H4 (cell line): Measurements from ENCODE around the gene CARD8. TPM values are rescaled to one million over a fixed set of nuclear protein-coding genes. Genes with fewer than 3 reads are reported as not detected.

ENCODE experiments used
- DNase-seq: peaks from one replicate; pipeline ENCODE4 v3.0.0-alpha.2; 2015; ENCODE audit warnings: low spot score
- total RNA-seq: library from RNA; depleted of rRNA; stranded (reverse); fragments of >200 nt; shearing (Covaris generic); gene quantifications from 2 replicates; pipeline ENCODE4 v1.2.3, GENCODE V29; 2014

Gene CARD8
- total RNA-seq, 1 experiment from 2014 or later, result 18.6 TPM

DNA sequence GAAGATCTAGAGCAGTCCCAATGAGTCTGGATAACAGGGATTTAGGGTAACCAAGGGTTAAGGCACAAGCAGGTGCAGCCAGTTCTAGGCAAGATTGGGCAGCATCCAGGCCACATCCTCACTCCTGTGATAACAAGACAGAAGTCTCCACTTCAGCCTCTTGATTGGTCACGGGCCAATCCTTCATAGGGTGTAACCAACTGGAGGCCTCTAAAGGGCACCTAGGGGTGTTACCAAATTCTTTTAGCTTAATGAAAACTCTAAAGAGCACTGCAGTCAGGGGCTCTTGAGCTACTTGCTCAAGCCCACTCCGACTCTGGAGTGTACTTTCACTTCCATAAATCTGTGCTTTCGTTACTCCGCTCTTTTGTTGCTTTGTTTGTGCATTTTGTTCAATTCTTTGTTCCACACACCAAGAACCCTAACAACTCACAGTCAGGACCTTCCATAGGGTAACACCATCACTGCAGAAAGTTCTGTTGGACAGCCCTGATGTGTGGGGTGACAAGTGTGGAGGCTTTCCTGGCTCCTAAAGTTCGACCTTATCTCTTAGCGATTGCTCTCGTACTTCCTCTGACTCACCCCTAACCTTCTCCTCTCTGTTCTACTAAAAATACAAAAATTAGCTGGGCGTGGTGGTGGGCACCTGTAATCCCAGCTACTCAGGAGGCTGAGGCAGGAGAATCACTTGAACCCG lies 49.2 kb downstream of the CARD8 start:
- DNase-seq, result no peak

DNA sequence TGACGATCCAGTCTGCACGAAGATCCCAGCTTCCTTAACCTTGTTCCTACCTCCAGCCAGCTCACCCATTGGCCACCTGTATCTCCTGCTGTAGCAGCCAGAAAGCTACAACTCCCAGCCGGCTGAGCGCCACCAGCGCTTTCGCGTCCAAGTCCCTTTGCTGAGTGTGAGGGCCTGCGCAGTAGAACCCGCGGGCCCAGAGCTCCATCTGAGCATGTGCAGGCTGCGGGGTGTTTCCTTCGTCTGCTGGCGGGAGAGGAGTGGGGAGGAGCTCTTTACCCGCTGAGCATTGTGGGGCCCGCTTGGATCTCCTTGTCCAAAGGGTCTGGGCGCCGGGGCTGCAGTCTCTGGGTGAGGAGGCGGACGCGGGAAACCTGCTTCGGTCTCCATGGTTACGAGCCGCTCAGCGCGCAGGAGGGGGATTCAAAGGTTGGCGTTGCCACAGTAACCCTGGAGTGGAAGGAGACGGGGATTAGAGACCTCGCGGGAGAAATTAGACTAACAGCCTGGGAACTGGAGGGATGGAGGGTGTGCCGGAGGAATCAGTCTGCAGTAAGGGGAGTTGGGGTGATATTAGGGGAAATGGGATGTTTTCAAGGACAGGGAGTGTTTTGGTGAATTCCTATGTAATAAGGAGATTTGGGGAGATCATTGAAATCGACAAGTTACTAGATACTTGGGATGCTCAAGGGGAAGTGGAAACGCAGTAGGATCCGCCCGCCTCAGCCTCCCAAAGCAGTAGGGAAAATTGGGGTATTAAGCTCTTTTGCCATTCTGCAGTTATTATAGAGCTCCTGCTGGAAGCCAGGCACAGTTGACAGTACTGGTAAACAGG lies 51.7 kb downstream of the CARD8 start:
- DNase-seq, result peak; percentile 99

DNA sequence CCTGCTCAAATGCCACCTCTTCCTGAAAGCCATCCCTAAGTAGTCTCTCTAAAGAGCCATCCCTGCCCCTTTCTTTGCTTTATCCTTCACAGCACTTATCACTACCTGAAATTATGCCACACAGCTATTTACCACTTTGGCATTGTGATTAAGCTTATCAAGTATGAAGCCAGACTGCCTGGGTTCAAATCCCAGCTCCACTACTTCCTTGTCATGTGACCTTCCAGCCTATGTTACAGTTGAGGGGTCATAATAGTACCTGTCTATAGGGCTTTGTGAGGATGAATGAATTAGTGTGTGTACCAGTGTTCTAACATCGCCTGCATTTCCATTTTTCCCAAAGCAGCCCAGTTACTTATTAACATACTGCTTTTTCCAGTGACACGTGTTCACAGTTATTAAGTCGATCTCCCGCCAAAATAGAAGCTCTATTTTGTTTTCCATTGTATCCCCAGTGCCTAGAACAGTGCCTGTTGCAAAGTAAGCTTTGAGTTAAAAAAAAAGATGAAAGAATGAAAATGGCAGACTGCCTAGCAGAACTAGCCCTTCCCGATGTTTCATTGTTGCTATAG lies 52.4 kb downstream of the CARD8 start:
- DNase-seq, result no peak

DNA sequence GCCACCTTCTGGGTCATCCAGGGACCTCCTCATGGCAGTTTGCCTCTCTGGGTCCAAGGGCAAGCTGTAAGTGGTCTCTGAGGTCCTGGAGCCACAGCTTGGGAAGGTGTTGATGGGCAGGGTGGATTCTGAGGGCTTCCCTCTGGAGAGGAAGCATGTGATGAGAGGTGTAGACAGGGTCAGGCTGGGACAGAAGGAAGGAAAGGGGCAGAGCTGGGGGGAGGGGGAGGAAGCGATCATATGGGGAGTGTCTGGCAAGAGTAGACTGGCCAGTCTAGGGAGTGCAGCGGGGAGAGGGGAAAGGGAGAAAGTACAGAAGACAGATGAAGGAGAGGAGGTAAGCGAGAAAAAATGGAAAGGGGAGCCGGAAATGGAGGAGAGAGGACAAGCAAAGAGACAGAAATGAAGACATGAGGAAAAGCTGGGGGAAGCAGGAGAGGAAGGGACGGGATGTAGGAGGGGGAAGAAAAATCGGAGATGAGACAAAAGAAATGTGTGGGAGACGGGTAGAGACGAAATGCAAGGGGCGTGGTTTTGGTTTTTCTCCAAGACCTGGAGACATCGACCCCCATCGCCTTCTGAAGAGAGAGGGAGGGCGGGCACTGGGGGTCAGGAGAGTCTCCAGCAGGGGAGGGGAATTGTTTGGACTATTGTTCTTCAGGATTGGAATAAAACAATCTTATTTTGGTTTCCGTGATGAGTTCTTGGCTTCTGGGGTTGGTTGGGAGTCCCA lies 58.6 kb downstream of the CARD8 start:
- no peak for DNase-seq

DNA sequence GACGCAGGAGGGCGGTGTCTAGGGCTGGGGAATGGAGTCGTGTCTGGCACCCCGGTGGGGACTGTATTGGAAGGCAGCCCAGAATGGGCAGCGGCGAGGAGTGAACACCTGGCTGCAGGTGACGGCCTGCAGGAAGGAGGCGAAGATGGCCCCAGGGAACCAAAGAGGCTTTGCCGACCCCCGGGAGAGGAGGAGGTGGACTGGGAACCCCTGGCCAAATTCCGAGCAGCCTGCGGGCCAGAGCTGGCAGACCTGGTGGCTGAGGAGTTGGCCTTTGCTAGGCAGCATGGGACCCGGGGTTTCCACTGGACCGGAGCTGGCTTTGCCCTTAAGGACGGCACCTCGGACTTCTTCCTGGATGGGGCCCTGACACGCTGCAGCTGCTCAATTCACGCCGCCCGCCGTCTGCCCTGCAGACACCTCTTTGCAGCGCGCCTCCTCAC lies 59.4 kb downstream of the CARD8 start:
- DNase-seq, result no peak

DNA sequence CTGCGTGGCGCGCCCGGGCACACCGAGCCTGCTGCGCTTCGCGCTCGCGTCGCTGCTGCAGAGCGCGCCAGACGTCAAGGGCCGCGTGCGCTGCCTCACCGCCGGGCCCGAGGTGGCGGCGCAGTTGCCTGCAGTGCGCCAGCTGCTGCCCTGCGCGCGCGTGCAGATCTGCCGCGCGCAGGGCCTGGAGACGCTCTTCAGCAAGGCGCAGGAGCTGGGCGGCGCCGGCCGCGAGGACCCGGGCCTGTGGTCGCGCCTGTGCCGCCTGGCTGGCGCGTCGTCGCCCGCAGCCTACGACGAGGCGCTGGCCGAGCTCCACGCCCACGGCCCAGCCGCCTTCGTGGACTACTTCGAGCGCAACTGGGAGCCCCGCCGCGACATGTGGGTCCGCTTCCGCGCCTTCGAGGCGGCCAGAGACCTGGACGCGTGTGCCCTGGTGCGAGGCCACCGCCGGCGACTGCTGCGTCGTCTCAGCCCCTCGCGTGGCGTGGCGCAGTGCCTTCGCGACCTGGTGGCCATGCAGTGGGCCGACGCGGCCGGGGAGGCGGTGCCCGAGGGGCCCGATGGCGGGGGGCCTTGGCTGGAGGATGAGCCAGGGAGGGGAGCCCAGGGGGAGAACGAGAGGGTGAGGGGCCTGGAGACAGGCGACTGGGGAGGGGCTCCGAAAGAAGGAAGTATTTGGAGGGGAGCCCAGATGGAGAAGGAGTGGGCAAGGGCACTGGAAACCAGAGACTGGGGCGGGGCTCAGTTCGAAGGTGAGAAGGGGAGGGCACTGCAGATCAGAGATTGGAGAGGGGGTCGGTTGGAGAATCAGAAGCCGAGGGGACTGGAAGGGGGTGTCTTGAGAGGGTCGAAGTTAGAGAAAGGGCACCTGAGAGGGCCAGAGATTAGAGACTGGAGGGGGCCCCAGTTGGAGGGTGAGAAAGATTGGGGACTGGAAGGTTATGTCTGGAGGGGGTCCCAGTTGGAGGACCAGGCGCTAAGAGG lies 60.6 kb downstream of the CARD8 start:
- DNase-seq, result no peak

DNA sequence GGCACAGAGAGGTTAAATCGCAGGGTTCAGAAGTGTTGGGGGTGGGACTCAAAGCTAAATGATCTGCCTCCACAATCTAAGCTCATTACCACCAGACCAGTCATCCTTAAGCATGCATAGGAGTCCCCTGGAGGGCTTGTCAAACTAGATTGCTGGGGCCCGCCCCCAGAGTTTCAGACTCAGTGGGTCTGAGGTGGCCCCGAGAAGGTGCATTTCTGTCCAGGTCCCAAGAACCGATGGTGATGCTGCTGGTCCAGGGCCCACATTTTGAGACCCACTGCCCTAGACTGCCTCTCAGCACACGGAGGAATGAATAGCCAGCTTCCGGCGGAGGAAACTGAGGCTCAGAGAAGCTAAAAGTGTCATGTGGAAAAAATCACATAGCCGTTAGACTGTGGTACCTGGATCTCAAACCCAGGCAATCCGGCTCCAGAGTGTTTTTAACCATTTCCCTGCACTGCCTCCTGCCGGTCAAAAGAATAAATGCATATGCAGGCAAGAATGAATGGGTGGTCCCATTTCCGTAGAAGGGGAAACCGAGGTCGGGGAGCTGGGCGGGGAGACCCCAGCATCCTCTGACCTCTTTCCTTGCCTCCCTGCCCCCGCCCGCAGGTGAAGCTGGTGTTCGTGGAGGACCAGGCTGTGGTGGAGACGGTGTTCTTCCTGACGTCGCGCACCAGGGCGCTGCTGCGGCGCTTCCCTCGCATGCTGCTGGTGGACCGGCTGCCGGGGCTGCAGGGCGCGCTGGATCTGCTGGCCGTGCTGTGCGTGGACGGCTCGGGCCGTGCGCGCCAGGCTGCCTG lies 61.5 kb downstream of the CARD8 start:
- DNase-seq, result no peak

DNA sequence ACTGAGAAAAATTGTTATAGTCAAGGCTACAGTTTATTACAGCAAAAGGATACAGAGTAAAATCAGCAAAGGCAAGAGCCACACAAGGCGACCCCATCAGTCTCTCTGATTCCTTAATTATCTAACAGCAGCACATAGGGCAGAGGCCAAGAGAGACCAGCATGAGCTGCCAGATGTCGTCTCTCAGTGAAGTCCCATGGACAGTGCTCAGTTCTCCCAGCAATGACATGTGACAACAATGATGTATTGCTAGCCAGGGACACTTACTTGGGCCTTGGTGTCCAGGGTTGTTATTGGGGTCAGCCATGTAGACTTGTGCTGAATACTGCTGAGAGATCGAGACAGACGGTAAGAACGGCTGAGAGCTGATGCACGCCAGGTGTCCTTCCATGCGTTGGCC lies 63.0 kb downstream of the CARD8 start:
- DNase-seq, result no peak

DNA sequence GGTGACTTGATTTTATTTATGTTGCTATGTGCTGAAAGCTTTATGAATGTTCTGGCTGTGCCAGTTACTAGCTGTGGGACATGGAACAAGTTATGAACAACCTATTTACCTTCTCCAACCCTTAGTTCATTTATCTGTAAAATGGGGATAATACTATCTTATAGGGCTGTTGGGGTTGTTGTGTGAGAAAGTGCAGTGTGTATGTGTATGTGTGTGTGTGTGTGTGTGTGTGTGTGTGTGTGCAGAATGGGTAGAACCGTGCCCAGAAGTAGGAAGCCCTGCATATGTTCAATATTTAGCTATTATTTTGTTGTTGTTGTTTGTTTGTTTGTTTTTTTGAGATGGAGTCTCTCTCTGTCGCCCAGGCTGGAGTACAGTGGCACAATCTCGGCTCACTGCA lies 64.8 kb downstream of the CARD8 start:
- DNase-seq, result no peak

DNA sequence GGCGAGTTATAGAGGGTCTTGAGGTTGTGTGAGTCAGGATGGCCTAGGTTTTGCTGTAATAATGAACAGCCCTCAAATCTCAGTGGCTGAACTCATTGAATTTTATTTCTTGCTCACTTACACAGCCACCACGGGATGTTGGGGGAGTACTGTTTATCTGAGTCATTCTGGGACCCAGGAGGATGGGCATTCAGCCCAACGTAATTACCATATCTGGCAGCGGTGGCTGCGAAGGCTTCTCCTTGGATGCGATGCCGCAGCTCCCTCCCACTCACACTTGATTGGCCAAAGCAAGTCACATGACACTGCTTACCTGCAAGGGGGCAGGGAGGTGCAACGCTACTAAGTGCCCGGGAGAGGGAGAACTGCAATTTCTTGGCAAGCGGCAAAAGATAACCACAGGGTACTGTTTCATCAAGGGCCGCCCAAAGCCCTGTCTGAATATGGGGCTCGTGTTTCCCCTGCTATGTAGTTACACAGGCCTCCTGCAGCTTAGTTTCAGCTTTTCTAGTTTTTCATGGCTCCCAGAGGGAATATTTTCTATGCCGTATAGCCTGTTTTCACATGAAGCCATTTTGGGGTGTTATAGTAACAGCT lies 65.3 kb downstream of the CARD8 start:
- DNase-seq, result peak; percentile 51

DNA sequence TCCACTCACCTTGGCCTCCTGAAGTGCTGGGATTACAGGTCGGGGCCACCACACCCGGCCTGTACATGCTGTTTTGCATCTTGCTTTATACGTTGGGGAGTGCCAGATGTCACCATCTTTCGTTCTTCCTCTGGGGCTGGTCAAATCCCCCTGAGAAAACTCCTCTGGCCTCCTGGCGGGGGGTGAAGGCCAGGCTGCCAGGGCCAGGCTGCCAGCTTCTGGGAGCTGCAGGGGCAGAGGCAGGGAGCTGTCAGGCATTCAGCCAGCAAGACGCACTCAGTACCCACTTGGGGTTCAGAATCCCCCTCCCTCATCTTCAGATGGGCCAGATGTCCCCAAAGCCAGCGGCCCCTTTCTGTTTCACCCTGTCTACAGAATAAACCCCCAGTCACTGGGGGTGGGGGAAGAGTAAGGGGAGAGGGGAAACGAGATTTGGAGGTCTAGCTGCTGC lies 69.1 kb downstream of the CARD8 start:
- DNase-seq, result no peak

DNA sequence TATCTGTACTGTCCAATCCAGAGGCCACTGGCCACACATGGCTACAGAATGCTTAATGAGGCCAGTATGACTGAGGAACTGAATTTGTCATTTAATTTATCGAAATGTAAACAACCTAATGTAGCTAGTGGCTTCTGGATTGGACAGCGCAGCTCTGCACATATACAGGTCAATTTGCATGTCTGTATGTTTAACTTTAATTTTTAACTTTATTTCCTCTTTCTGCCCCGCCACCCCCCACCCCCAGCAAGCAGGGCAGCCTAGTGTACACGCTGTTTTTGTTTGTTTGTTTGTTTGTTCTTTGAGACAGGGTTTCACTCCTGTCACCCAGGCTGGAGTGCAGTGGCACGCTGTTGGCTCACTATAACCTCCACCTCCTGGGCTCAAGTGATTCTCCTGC lies 69.7 kb downstream of the CARD8 start:
- DNase-seq, result no peak

DNA sequence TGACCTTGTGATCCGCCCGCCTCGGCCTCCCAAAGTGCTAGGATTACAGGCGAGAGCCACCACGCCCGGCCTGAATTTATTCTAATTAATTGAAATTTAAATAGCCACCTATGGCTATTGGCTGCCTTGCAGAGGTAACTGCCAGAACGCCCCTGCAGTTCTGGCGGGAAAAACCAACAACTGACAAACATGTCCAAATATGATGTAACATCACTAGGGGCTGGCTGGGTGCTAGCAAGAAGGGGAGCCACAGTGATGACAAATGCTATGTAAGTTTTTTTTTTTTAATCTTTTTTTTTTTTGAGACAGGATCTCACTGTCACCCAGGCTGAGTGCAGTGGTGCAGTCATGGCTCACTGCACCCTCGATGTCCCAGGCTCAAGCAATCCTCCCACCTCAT lies 72.4 kb downstream of the CARD8 start:
- no peak for DNase-seq

DNA sequence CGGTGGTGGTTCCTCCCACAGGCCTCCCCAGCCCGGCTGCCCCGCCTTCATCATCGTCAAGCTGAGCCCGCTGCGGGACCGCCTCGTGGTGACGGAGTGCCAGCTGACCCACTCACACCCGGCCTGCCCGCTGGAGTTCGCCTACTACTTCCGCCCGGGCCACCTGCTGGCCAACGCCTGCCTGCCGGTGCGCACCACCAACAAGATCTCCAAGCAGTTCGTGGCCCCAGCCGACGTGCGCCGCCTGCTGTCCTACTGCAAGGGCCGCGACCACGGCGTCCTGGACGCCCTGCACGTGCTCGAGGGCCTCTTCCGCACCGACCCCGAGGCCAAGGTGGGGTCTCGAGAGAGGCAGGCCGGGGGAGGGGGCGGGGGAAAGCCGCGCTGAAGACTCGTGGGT lies 73.3 kb downstream of the CARD8 start:
- DNase-seq, result no peak

DNA sequence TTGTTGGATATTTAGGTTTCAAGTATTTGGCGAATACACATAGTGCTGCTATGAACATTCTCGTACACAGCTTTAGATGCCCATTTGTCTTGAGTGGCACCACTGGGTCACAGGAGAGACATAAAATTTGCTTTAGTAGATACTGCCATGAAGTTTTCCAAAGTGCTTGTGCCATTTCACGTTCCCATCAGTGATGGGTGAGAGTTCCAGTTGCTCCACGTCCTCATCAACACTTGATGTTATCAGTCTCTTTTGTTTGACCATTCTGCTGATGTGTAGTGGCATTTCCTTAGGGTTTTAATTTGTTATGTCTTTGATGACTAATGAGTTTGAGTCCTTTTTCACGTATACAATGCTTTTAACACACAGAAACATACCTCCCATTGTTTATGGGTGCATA lies 74.2 kb downstream of the CARD8 start:
- DNase-seq, result no peak

DNA sequence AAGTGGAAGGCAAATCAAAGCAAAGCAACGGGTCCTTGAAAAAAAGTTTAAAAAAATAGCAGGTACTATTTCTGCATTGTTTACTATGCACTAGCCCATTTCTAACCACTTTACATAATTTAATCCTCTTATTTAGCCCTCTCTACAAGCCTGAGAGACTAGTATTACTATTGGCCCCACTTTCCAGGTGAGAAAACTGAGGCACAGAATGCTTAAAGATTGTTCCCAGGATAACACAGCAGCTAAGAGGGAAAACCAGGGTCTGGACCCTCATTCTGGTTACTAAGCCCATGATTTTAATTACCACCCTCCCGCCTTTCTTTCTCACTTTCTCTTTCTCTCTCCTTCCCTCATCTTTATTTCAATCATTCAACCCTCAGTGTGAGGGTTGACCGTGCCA lies 79.5 kb downstream of the CARD8 start:
- no peak for DNase-seq

DNA sequence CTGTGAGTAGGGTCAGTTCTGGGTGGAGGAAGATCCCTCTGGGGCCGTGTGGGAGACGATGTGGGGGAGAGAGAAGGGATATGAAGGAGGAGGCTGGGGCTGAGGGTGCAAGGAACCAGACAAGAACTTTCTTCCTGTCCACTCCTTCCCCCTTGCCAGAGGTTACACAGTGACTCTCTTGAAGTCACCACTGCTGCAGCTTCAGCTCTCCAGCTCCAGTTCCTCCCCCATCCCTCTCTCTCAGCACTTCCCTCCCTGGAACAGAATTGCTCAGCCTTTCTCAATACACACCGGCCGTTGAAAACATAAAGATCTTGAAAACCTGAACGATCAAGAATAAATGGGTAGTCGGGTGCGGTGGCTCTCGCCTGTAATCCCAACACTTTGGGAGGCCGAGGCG lies 80.1 kb downstream of the CARD8 start:
- no peak for DNase-seq

DNA sequence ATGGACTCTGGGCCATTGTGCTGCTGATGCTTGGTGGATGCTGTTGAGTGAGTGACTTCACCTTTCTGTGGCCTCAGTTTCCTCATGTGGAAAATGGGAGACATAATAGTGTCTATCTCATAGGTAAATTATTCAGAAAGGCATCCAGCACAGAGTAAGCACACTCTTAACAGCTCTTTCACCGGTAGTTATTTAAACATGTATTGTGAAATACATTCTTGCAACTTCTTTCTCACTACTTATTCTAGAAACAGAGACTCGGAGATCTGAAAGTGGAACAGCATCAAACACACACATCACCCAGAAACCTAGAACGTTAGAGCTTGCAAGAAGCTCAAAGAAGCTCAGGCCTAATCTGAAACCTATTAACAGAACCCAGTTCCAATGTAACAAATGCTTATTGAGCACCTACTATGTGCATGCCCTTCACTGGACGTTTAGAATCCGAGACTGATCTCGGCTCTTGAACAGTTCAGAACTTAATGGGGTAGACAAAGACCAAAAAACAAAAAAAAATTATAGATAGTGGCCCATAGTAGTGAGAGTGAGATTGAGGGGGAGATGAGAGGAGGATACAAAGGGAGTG lies 81.2 kb downstream of the CARD8 start:
- DNase-seq, result no peak

DNA sequence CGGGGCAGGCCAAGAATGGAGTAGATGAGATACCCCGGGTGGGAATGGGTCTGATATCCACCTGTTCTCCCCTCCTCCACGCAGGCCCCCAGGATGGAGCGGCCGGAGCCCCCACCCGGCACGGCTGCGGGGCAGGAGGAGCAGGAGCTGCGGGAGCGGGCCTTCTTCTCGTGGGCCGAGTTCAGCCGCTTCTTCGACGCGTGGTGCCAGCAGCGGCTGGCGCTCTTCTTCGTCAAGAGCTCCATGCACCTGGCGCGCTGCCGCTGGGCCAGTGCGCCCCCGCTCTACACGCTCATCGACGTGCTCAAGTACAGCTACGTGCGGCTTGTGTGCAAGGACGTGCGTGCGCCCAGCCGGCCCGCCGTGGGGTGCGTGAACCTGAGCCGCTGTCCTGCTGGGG lies 84.0 kb downstream of the CARD8 start:
- DNase-seq, result no peak
